ENCODE results near the gene TCF7L2. TPM values are rescaled to one million over a fixed set of nuclear protein-coding genes. Genes with fewer than 3 reads are reported as not detected.

Gene TCF7L2
- total RNA-seq, 1 experiment from 2014 or later = 16.1 TPM

- no peaks in the 10 kb centered on the region for H3K9me2 ChIP-seq (replicated peaks; ENCODE audit: low read length)
- H3K36me3 ChIP-seq (ENCODE audit: low read depth, low read length) = peaks cover 11% of the 10 kb centered on the region
- no peaks in the 10 kb centered on the region for H3K27me3 ChIP-seq (ENCODE audit: low read length)
- no peak overlapping the region for H3K9ac ChIP-seq (ENCODE audit: low read length)
- no peaks in the 10 kb centered on the region for H3K9me3 ChIP-seq (ENCODE audit: low read length)
- no peaks in the 10 kb centered on the region for H3K4me1 ChIP-seq (ENCODE audit: insufficient read depth, low read length)
- H3K27ac ChIP-seq (ENCODE audit: low read length) = no peak overlapping the region
- no peak overlapping the region for H3K4me2 ChIP-seq (ENCODE audit: low read length)
- DNase-seq (no peak), ATAC-seq (no peak)
- H4K20me1 ChIP-seq (ENCODE audit: low read length) = no peaks in the 10 kb centered on the region
- no peak overlapping the region for H3K4me3 ChIP-seq (ENCODE audit: low read length)
- intact Hi-C loops (cut with micrococcal nuclease) = no loop called here
- H3K79me2 ChIP-seq (ENCODE audit: low read length) = no peaks in the 10 kb centered on the region
- no TSS peak for BruUV-seq (replicated peaks)
- ChIA-PET CTCF (no interaction called here), POLR2A (ENCODE audit: unreplicated experiment) (no interaction called here)
- H2AFZ ChIP-seq (ENCODE audit: low read length) = no peak overlapping the region
- no peaks in the 10 kb centered on the region for H3F3A ChIP-seq (ENCODE audit: low read length, unreplicated experiment)
- TF ChIP-seq EZH2 (IDR thresholded peaks at IDR 0.05; ENCODE audit: low read length, unreplicated experiment) (no peak), EZH2phosphoT487 (IDR thresholded peaks at IDR 0.05; ENCODE audit: borderline replicate concordance, low read length) (no peak)
- TF ChIP-seq, protein P1, sequence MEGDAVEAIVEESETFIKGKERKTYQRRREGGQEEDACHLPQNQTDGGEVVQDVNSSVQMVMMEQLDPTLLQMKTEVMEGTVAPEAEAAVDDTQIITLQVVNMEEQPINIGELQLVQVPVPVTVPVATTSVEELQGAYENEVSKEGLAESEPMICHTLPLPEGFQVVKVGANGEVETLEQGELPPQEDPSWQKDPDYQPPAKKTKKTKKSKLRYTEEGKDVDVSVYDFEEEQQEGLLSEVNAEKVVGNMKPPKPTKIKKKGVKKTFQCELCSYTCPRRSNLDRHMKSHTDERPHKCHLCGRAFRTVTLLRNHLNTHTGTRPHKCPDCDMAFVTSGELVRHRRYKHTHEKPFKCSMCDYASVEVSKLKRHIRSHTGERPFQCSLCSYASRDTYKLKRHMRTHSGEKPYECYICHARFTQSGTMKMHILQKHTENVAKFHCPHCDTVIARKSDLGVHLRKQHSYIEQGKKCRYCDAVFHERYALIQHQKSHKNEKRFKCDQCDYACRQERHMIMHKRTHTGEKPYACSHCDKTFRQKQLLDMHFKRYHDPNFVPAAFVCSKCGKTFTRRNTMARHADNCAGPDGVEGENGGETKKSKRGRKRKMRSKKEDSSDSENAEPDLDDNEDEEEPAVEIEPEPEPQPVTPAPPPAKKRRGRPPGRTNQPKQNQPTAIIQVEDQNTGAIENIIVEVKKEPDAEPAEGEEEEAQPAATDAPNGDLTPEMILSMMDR (conservative IDR thresholded peaks at IDR 0.05; ENCODE audit: low read depth, low read length) = no peak
Measured at GRCh38 chr10:113162960-113163359, 212.9 kb downstream of the TCF7L2 start.

GRCh38 chr10:113165673-113166072 is 215.6 kb downstream of the TCF7L2 start:
- H4K20me1 ChIP-seq (ENCODE audit: low read length) = no peaks in the 10 kb centered on the region
- ChIA-PET POLR2A (ENCODE audit: unreplicated experiment) (no interaction called here), CTCF (no interaction called here)
- peaks cover 8% of the 10 kb centered on the region for H3K36me3 ChIP-seq (ENCODE audit: low read depth, low read length)
- H3F3A ChIP-seq (ENCODE audit: low read length, unreplicated experiment) = no peaks in the 10 kb centered on the region
- no peak overlapping the region for H3K4me3 ChIP-seq (ENCODE audit: low read length)
- intact Hi-C loops (cut with micrococcal nuclease) = no loop called here
- BruUV-seq (replicated peaks) = no TSS peak
- no peaks in the 10 kb centered on the region for H3K27me3 ChIP-seq (ENCODE audit: low read length)
- DNase-seq (no peak), ATAC-seq (no peak)
- H3K9me3 ChIP-seq (ENCODE audit: low read length) = no peaks in the 10 kb centered on the region
- no peak overlapping the region for H3K9ac ChIP-seq (ENCODE audit: low read length)
- H3K9me2 ChIP-seq (replicated peaks; ENCODE audit: low read length) = no peaks in the 10 kb centered on the region
- H3K4me2 ChIP-seq (ENCODE audit: low read length) = no peak overlapping the region
- H3K79me2 ChIP-seq (ENCODE audit: low read length) = no peaks in the 10 kb centered on the region
- no peaks in the 10 kb centered on the region for H3K4me1 ChIP-seq (ENCODE audit: insufficient read depth, low read length)
- TF ChIP-seq, protein P1 (conservative IDR thresholded peaks at IDR 0.05; ENCODE audit: low read depth, low read length) = no peak
- TF ChIP-seq EZH2 (IDR thresholded peaks at IDR 0.05; ENCODE audit: low read length, unreplicated experiment) = no peak
- TF ChIP-seq EZH2phosphoT487 (IDR thresholded peaks at IDR 0.05; ENCODE audit: borderline replicate concordance, low read length) = no peak
- no peak overlapping the region for H3K27ac ChIP-seq (ENCODE audit: low read length)
- no peak overlapping the region for H2AFZ ChIP-seq (ENCODE audit: low read length)

DNA sequence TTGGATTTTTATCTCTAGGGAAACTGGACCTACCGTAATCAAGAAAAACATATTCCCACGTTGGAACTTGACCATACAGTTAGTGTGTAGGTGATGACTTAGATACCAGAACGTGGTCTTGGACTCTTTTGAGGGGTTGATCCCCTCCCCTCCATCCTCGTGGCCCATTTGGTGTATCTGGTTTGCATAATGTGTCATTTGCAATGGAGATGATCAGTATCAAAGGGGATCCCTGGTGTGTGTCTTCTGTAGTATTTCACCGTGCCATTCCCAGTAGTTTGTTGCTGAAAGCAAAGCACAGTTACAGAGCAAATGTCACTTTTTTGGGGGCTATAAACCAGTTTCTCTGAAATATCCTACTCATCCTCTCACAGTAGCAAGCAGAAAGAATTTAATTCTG is 217.7 kb downstream of the TCF7L2 start:
- BruUV-seq (replicated peaks) = no TSS peak
- CTCF ChIA-PET = no interaction called here
- no peak overlapping the region for H3K27ac ChIP-seq (ENCODE audit: low read length)

More for the DNA sequence above, 217.7 kb downstream of the TCF7L2 start:
- Histone ChIP-seq H3K4me3 (ENCODE audit: low read length) (no peak overlapping the region), H3K79me2 (ENCODE audit: low read length) (no peaks in the 10 kb centered on the region), H3F3A (ENCODE audit: low read length, unreplicated experiment) (no peaks in the 10 kb centered on the region), H3K4me1 (ENCODE audit: insufficient read depth, low read length) (no peaks in the 10 kb centered on the region), H3K4me2 (ENCODE audit: low read length) (no peak overlapping the region), H3K9ac (ENCODE audit: low read length) (no peak overlapping the region), H3K9me2 (replicated peaks; ENCODE audit: low read length) (no peaks in the 10 kb centered on the region), H3K27me3 (ENCODE audit: low read length) (no peaks in the 10 kb centered on the region), H4K20me1 (ENCODE audit: low read length) (no peaks in the 10 kb centered on the region), H2AFZ (ENCODE audit: low read length) (no peak overlapping the region), H3K36me3 (ENCODE audit: low read depth, low read length) (0 out of 2 replicates have a peak, but pooled peaks cover 8% of the 10 kb centered on the region), H3K9me3 (ENCODE audit: low read length) (no peaks in the 10 kb centered on the region)
- intact Hi-C loops (cut with micrococcal nuclease) = no loop called here
- no peak for ATAC-seq
- POLR2A ChIA-PET (ENCODE audit: unreplicated experiment) = no interaction called here
- no peak for DNase-seq
- TF ChIP-seq EZH2phosphoT487 (IDR thresholded peaks at IDR 0.05; ENCODE audit: borderline replicate concordance, low read length) = no peak
- TF ChIP-seq, protein P1 (conservative IDR thresholded peaks at IDR 0.05; ENCODE audit: low read depth, low read length) = no peak
- no peak for TF ChIP-seq EZH2 (IDR thresholded peaks at IDR 0.05; ENCODE audit: low read length, unreplicated experiment)

Measured in PC-3 (cell line).